ENCODE measurements around the gene ASGR2. TPM values are rescaled to one million over a fixed set of nuclear protein-coding genes. Genes with fewer than 3 reads are reported as not detected.
"Not testable (repeated sequence)": the region's sequence is repeated elsewhere in the genome, so short reads cannot be mapped to it uniquely, and the experiment has no call there.

The ASGR2 gene
- total RNA-seq, 1 donor from 2014 or later: 0.82 TPM

DNA sequence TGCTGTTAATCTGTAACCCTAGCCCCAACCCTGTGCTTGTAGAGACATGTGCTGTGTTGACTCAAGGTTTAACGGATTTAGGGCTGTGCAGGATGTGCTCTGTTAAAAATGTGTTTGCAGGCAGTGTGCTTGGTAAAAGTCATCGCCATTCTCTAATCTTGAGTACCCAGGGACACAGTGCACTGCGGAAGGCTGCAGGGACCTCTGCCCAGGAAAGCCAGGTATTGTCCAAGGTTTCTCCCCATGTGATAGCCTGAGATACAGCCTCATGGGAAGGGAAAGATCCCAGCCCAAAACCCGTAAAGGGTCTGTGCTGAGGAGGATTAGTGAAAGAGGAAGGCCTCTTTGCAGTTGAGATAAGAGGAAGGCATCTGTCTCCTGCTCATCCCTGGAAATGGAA lies 26.2 kb downstream of the ASGR2 start:
- not testable (repeated sequence) for H3K4me1 Mint-ChIP-seq (ENCODE audit: unreplicated experiment); H3K27ac Mint-ChIP-seq; DNase-seq (ENCODE audit: extremely low spot score, unreplicated experiment); H3K9me3 Mint-ChIP-seq; H3K36me3 Mint-ChIP-seq; H3K4me3 Mint-ChIP-seq; H3K27me3 Mint-ChIP-seq

- H3K9me3 Mint-ChIP-seq: no peaks in the 10 kb centered on the region
- TF ChIP-seq, protein P1, sequence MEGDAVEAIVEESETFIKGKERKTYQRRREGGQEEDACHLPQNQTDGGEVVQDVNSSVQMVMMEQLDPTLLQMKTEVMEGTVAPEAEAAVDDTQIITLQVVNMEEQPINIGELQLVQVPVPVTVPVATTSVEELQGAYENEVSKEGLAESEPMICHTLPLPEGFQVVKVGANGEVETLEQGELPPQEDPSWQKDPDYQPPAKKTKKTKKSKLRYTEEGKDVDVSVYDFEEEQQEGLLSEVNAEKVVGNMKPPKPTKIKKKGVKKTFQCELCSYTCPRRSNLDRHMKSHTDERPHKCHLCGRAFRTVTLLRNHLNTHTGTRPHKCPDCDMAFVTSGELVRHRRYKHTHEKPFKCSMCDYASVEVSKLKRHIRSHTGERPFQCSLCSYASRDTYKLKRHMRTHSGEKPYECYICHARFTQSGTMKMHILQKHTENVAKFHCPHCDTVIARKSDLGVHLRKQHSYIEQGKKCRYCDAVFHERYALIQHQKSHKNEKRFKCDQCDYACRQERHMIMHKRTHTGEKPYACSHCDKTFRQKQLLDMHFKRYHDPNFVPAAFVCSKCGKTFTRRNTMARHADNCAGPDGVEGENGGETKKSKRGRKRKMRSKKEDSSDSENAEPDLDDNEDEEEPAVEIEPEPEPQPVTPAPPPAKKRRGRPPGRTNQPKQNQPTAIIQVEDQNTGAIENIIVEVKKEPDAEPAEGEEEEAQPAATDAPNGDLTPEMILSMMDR (conservative IDR thresholded peaks at IDR 0.05): no peak
- no peak overlapping the region for H3K27ac Mint-ChIP-seq
- no peak for DNase-seq (ENCODE audit: extremely low spot score, unreplicated experiment)
- H3K27me3 Mint-ChIP-seq: peaks cover 7% of the 10 kb centered on the region
- no peaks in the 10 kb centered on the region for H3K4me1 Mint-ChIP-seq (ENCODE audit: unreplicated experiment)
- no peak overlapping the region for H3K4me3 Mint-ChIP-seq
- H3K36me3 Mint-ChIP-seq: no peaks in the 10 kb centered on the region
Observed at GRCh38 chr17:7084088-7084487, 30.5 kb downstream of the ASGR2 start.

DNA sequence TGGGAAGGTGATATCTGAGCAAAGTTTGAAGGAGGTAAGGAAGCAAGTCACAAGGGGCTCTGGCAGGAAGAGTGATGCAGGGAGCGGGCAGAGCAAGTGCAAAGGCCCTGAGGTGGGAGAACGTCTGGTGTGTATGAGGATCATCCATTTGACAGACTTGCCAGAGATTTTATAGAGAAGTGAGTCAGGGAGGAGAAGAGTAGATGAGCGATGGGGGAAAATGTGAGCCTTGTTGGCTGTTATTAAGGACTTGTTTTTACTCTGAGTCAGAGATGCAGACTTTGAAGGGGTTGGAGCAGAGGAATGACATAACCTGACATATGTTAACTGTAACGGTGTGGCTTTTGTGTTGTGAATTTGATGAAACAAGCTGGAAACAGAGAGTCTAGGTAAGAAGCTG lies 31.0 kb downstream of the ASGR2 start:
- H3K4me1 Mint-ChIP-seq (ENCODE audit: unreplicated experiment): no peaks in the 10 kb centered on the region
- TF ChIP-seq, protein P1 (conservative IDR thresholded peaks at IDR 0.05): no peak
- DNase-seq (ENCODE audit: extremely low spot score, unreplicated experiment): no peak
- H3K36me3 Mint-ChIP-seq: no peaks in the 10 kb centered on the region
- no peaks in the 10 kb centered on the region for H3K9me3 Mint-ChIP-seq
- H3K27me3 Mint-ChIP-seq: peaks cover 12% of the 10 kb centered on the region
- H3K27ac Mint-ChIP-seq: no peak overlapping the region
- H3K4me3 Mint-ChIP-seq: no peak overlapping the region

- no peak overlapping the region for H3K4me3 Mint-ChIP-seq
- no peaks in the 10 kb centered on the region for H3K4me1 Mint-ChIP-seq (ENCODE audit: unreplicated experiment)
- peaks cover 13% of the 10 kb centered on the region for H3K27me3 Mint-ChIP-seq
- TF ChIP-seq, protein P1 (conservative IDR thresholded peaks at IDR 0.05): no peak
- no peak overlapping the region for H3K27ac Mint-ChIP-seq
- no peaks in the 10 kb centered on the region for H3K36me3 Mint-ChIP-seq
- H3K9me3 Mint-ChIP-seq: no peaks in the 10 kb centered on the region
- DNase-seq (ENCODE audit: extremely low spot score, unreplicated experiment): no peak
Observed at GRCh38 chr17:7081341-7082062, 33.1 kb downstream of the ASGR2 start.

- H3K4me3 Mint-ChIP-seq: no peak overlapping the region
- H3K4me1 Mint-ChIP-seq (ENCODE audit: unreplicated experiment): no peaks in the 10 kb centered on the region
- no peak overlapping the region for H3K27ac Mint-ChIP-seq
- no peaks in the 10 kb centered on the region for H3K36me3 Mint-ChIP-seq
- DNase-seq (ENCODE audit: extremely low spot score, unreplicated experiment): no peak
- no peaks in the 10 kb centered on the region for H3K9me3 Mint-ChIP-seq
- TF ChIP-seq, protein P1 (conservative IDR thresholded peaks at IDR 0.05): no peak
- peaks cover 13% of the 10 kb centered on the region for H3K27me3 Mint-ChIP-seq
Observed at GRCh38 chr17:7080456-7081041, 34.1 kb downstream of the ASGR2 start.

GRCh38 chr17:7079581-7080455 lies 34.8 kb downstream of the ASGR2 start, which contains the start of gene CLEC10A:
Gene CLEC10A (minus strand): TSS chr17:7080251. CDS start chr17:7078812, 1,439 bp downstream.
- no peaks in the 10 kb centered on the region for H3K4me1 Mint-ChIP-seq (ENCODE audit: unreplicated experiment)
- no peak within 1 kb of the TSS for H3K4me3 Mint-ChIP-seq
- peaks cover 13% of the 10 kb centered on the region for H3K27me3 Mint-ChIP-seq
- no peak within 1 kb of the TSS for H3K27ac Mint-ChIP-seq
- H3K9me3 Mint-ChIP-seq: no peaks in the 10 kb centered on the region
- TF ChIP-seq, protein P1 (conservative IDR thresholded peaks at IDR 0.05): no peak
- H3K36me3 Mint-ChIP-seq: no peaks in the 10 kb centered on the region
- no peak for DNase-seq (ENCODE audit: extremely low spot score, unreplicated experiment)
